HG02852 (cell line): ENCODE results near the gene CDK5RAP2.
"Not testable (repeated sequence)": the region's sequence is repeated elsewhere in the genome, so short reads cannot be mapped to it uniquely, and the experiment has no call there.

Experiments used
- ATAC-seq: cut with Tn5 transposase; IDR thresholded peaks from one replicate; pipeline ENCODE4 v1.9.1; 2021; ENCODE audit warnings: mild to moderate bottlenecking, moderate library complexity; ENCODE audit not compliant: unreplicated experiment

CDK5RAP2 gene

GRCh38 chr9:120515996-120516395, 64.0 kb downstream of the CDK5RAP2 start:
- not testable (repeated sequence) for ATAC-seq

GRCh38 chr9:120515481-120515880, 64.5 kb downstream of the CDK5RAP2 start:
- ATAC-seq: not testable (repeated sequence)

- ATAC-seq: no peak
These were observed 65.6 kb downstream of the CDK5RAP2 start for GRCh38 chr9:120514405-120514804.

DNA sequence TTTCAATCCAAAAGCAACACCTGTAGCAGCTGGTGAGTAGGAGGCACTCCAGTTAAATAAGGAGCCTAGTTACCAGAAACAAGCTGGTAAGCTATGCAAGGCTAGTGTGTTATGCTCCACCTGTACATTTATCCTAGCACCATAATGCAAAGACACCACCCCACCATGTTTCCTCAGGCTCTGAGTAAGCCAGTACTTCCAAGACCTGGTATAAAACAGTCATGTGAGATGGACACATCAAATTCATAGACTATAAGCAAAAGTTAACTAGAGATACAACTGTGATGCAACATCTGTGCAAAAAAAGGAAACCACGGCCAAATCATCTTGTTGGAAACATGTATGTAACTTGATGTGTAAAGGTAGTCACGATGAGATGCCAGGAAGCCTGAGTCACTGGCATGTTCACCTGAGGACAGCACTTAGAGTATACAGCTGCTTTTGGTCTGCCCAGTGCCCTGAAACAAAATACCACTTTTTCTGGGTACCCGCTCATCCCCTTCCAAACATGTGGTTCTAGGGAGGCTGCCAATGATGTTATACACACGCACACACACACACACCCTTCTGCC, 66.1 kb downstream of the CDK5RAP2 start:
- ATAC-seq: no peak

GRCh38 chr9:120510816-120511215, 69.2 kb downstream of the CDK5RAP2 start:
- ATAC-seq: no peak

- ATAC-seq: no peak
These were observed 71.9 kb downstream of the CDK5RAP2 start for GRCh38 chr9:120507936-120508510.

- ATAC-seq: no peak
These were observed 74.8 kb downstream of the CDK5RAP2 start for GRCh38 chr9:120505186-120505585.

DNA sequence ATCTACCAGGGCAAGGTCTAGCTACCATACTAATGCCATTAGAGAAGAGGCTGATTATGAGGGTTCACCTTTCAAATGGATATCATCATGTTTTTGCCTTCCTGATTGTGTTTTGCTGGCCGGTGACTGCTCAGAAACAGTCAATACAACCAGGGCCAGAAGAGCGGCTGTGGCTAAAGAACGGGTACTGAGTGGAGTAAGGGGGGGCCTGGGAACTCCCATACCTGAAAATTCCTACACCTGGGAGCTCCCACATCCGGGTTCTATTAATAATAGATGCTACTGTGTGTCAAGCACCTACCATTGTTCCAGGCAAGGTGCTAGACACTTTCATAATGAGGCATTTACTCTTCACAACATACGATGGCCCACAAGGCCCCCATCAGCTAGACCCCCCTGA, 79.2 kb downstream of the CDK5RAP2 start:
- ATAC-seq: no peak

DNA sequence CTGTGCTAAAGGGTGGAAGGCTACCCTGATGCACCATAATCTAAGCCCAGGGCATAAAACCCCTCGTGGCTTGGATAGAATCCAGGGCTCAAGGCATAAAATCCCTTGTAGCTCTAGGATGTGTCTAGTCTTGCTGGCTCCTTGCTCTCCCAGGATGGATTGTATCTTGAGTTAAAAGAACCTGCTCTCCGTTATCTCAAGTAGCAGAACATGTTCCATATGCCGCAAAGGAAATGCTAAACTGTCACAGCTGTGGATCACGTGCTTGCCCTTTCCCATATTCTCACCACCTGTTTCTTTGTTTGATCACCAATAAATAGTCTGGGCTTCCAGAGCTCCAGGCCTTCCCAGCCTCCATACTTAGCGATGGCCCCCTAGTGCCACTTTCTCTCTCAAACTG, 82.1 kb downstream of the CDK5RAP2 start:
- ATAC-seq: not testable (repeated sequence)

GRCh38 chr9:120496438-120496837, 83.5 kb downstream of the CDK5RAP2 start:
- not testable (repeated sequence) for ATAC-seq

- peak; percentile 89 for ATAC-seq
These were observed 88.9 kb downstream of the CDK5RAP2 start for GRCh38 chr9:120490888-120491595.

GRCh38 chr9:120486835-120487234, 93.1 kb downstream of the CDK5RAP2 start:
- no peak for ATAC-seq

- no peak for ATAC-seq
These were observed 93.6 kb downstream of the CDK5RAP2 start for GRCh38 chr9:120486347-120486746.

GRCh38 chr9:120485788-120486187, 94.2 kb downstream of the CDK5RAP2 start:
- no peak for ATAC-seq

DNA sequence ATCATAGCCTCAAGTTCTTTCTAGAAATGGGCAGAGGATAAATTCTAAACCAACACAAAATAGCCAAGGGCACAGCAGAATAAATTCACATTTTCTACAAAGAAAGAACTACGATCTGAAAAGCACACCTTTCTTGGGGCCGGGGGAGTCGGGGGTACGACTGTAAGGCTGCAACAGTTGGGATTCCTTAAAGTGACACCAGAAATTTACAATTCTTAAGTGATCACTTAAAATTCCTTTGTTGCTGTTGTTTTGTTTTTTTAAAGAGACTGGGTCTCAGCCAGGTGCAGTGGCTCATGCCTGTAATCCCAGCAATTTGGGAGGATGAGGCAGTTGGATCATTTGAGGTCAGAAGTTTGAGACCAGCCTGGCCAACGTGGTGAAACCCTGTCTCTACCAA, 95.8 kb downstream of the CDK5RAP2 start:
- ATAC-seq: no peak

GRCh38 chr9:120482424-120483186, 97.4 kb downstream of the CDK5RAP2 start:
- no peak for ATAC-seq

DNA sequence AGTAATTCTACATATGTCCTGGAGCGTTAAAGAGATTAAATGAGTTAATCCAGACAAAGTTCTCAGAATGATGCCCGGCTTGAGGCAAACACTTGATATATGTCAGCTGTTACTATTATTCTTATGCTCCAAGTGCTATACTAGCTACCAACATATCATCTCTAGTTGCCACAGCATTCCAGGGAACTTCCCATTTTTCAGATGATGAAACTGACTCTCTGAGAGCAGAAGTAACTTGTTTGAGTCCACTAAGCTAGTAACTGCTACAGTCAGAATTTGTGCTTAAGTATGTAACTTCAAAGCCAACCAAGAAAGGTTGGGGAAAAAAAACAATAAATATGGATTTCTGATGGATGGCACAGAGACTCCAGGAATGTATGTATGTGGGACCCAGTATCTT, 98.1 kb downstream of the CDK5RAP2 start:
- ATAC-seq: no peak

DNA sequence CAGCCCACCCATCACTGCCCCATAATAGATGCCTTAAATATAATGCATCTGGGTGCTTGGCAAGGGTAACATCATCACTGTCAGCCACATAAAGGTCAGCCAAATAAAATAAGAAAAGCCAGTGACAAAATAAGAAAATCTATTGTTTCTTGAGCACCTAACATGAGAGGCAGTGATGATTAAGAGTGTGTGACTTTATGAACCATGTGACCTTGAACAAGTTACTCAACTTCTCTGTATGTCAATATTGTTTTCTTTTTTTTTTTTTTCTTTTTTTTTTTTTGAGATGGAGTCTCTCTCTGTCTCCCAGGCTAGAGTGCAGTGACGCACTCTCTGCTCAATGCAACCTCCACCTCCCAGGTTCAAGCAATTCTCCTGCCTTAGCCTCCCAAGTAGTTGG, 98.7 kb downstream of the CDK5RAP2 start:
- no peak for ATAC-seq

- no peak for ATAC-seq
These were observed 99.3 kb downstream of the CDK5RAP2 start for GRCh38 chr9:120480707-120481106.

GRCh38 chr9:120478208-120478607, 101.8 kb downstream of the CDK5RAP2 start:
- no peak for ATAC-seq

- ATAC-seq: no peak
These were observed 102.4 kb downstream of the CDK5RAP2 start for GRCh38 chr9:120477534-120478001.
